Keratinocyte (primary cell): ENCODE measurements around the gene ZCWPW1. TPM values are rescaled to one million over a fixed set of nuclear protein-coding genes. Genes with fewer than 3 reads are reported as not detected.

ENCODE experiments used
- DNase-seq: peaks from one replicate; pipeline ENCODE4 v3.0.0-alpha.2; 2011; ENCODE audit warnings: low read depth, missing footprints, low spot score
- FAIRE-seq: peaks from 2 replicates; lab custom pipeline; 2011; peaks lifted over from hg19 to GRCh38; lab: Jason Lieb, UNC
- H2AFZ ChIP-seq: 2 replicates; pipeline ENCODE4 v1.6.0; 2012; ENCODE audit warnings: low read length, control low read depth, inconsistent platforms; ENCODE audit not compliant: control insufficient read depth
- H3K27ac ChIP-seq: 2 replicates; pipeline ENCODE4 v1.5.1; 2011; ENCODE audit warnings: low read length; ENCODE audit not compliant: control insufficient read depth, insufficient read depth
- H3K27me3 ChIP-seq: 3 replicates; pipeline ENCODE4 v1.6.0; 2011; ENCODE audit warnings: low read length; ENCODE audit not compliant: control insufficient read depth, insufficient read depth; ENCODE audit errors: extremely low read depth
- H3K36me3 ChIP-seq, 2 experiments: 2 replicates in 1 of 2; 3 replicates in 1 of 2; pipeline ENCODE4 v1.5.1; 2011; ENCODE audit warnings: low read length in 2 of 2, mild to moderate bottlenecking in 1 of 2; ENCODE audit not compliant: control insufficient read depth in 2 of 2, insufficient read depth in 2 of 2; ENCODE audit errors: extremely low read depth in 1 of 2
- H3K4me1 ChIP-seq: 3 replicates; pipeline ENCODE4 v1.5.1; 2011; ENCODE audit warnings: low read length; ENCODE audit not compliant: control insufficient read depth, insufficient read depth; ENCODE audit errors: extremely low read depth
- H3K4me2 ChIP-seq: 3 replicates; pipeline ENCODE4 v1.6.0; 2011; ENCODE audit warnings: low read depth, low read length; ENCODE audit not compliant: control insufficient read depth, insufficient read depth; ENCODE audit errors: extremely low read depth
- H3K4me3 ChIP-seq, 3 experiments: fragments of 200-600 bp in 1 of 3; sonication (generic) in 1 of 3; 2 replicates in 2 of 3; 3 replicates in 1 of 3; pipeline ENCODE4 v1.5.1; 2011 to 2016; ENCODE audit warnings: low read length in 3 of 3, mild to moderate bottlenecking in 3 of 3, control low read depth in 2 of 3, inconsistent platforms in 1 of 3, low read depth in 1 of 3, mixed read lengths in 1 of 3, mixed run types in 1 of 3, moderate library complexity in 1 of 3; ENCODE audit not compliant: control insufficient read depth in 2 of 3, insufficient read depth in 2 of 3; ENCODE audit errors: extremely low read depth in 1 of 3
- H3K79me2 ChIP-seq: 2 replicates; pipeline ENCODE4 v1.6.0; 2012; ENCODE audit warnings: low read length; ENCODE audit not compliant: control insufficient read depth, insufficient read depth
- H3K9ac ChIP-seq: 3 replicates; pipeline ENCODE4 v1.6.0; 2011; ENCODE audit warnings: low read length; ENCODE audit not compliant: control insufficient read depth, insufficient read depth; ENCODE audit errors: extremely low read depth
- H3K9me1 ChIP-seq: 3 replicates; pipeline ENCODE4 v1.6.0; 2011; ENCODE audit warnings: low read length; ENCODE audit not compliant: control insufficient read depth, insufficient read depth; ENCODE audit errors: extremely low read depth
- H3K9me3 ChIP-seq: 2 replicates; pipeline ENCODE4 v1.5.1; 2012; ENCODE audit warnings: low read depth, low read length; ENCODE audit not compliant: control insufficient read depth
- H4K20me1 ChIP-seq: 3 replicates; pipeline ENCODE4 v1.6.0; 2011; ENCODE audit warnings: low read length; ENCODE audit not compliant: control insufficient read depth, insufficient read depth; ENCODE audit errors: extremely low read depth
- EZH2 ChIP-seq: IDR thresholded peaks from one replicate; pipeline ENCODE4 v1.6.1; 2012; ENCODE audit warnings: inconsistent platforms, mild to moderate bottlenecking, low read length, moderate library complexity
- dilution Hi-C: fragments of 300-500 bp; cut with MboI; formaldehyde crosslinking; loops from one replicate; pipeline ENCODE4 v1.7.0; 2020; ENCODE audit warnings: low sequenced_read_pairs; ENCODE audit not compliant: extremely low pct_ligation_motif_present
- polyA plus RNA-seq, 5 experiments: library from polyadenylated mRNA; depleted of rRNA in 3 of 5; stranded (reverse) in 3 of 5; stranded (forward) in 1 of 5; unstranded in 1 of 5; fragments of >200 nt; gene quantifications; 1 replicate in 1 of 5; 2 replicates in 3 of 5; 3 replicates in 1 of 5; pipeline versions ENCODE4 v1.2.1 to v1.2.3, GENCODE V29; 2011 to 2012; ENCODE audit warnings: missing spikeins in 2 of 5, low read depth in 1 of 5, low replicate concordance in 1 of 5
- TF ChIP-seq, protein P1 (sequence below), 3 experiments: IDR thresholded peaks in 1 of 3; conservative IDR thresholded peaks in 1 of 3; optimal IDR thresholded peaks in 1 of 3; 2 replicates in 2 of 3; 3 replicates in 1 of 3; pipeline versions ENCODE3 to v1.5.1; 2011; ENCODE audit warnings: low read length in 3 of 3, mild to moderate bottlenecking in 3 of 3, moderate library complexity in 2 of 3, control low read depth in 1 of 3, inconsistent platforms in 1 of 3; ENCODE audit not compliant: insufficient read depth in 2 of 3; ENCODE audit errors: extremely low read depth in 1 of 3

The ZCWPW1 gene
- polyA plus RNA-seq, 1 donor (not counting 4 experiments of a cell fraction or from before 2014, with no cell fraction given): 1.4 TPM

DNA sequence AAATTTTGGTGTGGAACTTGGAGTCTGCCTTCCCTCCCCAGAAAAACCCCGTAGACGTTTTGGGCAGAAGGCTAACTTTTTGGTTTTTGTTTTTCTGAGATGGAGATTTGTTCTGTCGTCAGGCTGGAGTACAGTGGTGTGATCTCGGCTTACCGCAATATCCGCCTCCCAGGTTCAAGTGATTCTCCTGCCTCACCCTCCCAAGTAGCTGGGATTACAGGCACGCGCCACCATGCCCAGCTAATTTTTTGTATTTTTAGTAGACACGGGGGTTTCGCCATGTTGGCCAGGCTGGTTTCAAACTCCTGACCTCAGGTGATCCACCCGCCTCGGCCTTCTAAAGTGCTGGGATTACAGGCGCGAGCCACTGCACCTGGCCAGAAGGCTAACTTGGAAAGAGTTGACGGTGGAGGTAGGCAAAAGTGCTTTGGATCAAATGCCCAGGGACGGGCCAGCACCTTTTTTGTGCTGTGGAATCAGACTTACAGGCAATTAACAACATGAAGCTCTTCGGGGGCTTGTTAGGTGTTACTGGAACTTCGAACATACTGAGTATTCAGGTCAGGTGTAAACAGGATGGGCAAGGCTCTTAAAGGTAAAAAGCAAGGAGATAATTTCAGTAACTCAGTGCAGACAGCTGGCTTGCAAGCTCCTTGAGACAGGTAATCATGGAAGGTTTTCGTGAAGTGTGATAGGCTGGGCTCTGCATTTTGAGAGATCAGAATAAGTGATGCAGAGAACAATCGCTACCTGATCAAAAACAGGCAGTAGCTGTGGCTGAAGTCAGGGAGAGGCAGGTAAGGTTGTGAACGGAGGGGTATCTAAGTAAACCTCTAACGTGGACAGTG lies 6.0 kb upstream of the ZCWPW1 start:
- H3K36me3 ChIP-seq: peaks cover 9 to 40% of the 10 kb centered on the region in 2 experiments
- H3K9me1 ChIP-seq: peaks cover 3% of the 10 kb centered on the region
- DNase-seq (no peak), FAIRE-seq (no peak)
- peaks cover 4% of the 10 kb centered on the region for H4K20me1 ChIP-seq
- no peak overlapping the region for H3K27ac ChIP-seq
- no peak for TF ChIP-seq EZH2
- TF ChIP-seq, protein P1, sequence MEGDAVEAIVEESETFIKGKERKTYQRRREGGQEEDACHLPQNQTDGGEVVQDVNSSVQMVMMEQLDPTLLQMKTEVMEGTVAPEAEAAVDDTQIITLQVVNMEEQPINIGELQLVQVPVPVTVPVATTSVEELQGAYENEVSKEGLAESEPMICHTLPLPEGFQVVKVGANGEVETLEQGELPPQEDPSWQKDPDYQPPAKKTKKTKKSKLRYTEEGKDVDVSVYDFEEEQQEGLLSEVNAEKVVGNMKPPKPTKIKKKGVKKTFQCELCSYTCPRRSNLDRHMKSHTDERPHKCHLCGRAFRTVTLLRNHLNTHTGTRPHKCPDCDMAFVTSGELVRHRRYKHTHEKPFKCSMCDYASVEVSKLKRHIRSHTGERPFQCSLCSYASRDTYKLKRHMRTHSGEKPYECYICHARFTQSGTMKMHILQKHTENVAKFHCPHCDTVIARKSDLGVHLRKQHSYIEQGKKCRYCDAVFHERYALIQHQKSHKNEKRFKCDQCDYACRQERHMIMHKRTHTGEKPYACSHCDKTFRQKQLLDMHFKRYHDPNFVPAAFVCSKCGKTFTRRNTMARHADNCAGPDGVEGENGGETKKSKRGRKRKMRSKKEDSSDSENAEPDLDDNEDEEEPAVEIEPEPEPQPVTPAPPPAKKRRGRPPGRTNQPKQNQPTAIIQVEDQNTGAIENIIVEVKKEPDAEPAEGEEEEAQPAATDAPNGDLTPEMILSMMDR (optimal IDR thresholded peaks at IDR 0.05 in 1 of 3, IDR thresholded peaks at IDR 0.05 in 1 of 3, conservative IDR thresholded peaks at IDR 0.05 in 1 of 3; ENCODE audit: extremely low read depth in 1 of 3, insufficient read depth in 2 of 3, low read length in 3 of 3): no peak
- peaks cover 53% of the 10 kb centered on the region for H3K79me2 ChIP-seq
- peak overlapping the region; percentile 82 for H3K4me2 ChIP-seq
- no peak overlapping the region for H2AFZ ChIP-seq
- H3K9me3 ChIP-seq: no peaks in the 10 kb centered on the region
- peak overlapping the region; percentile 76 to 77 (median 77) for H3K4me3 ChIP-seq
- peak overlapping the region; percentile 89 for H3K9ac ChIP-seq
- no peaks in the 10 kb centered on the region for H3K27me3 ChIP-seq
- H3K4me1 ChIP-seq: peaks cover 26% of the 10 kb centered on the region
- dilution Hi-C loops: no loop called here

DNA sequence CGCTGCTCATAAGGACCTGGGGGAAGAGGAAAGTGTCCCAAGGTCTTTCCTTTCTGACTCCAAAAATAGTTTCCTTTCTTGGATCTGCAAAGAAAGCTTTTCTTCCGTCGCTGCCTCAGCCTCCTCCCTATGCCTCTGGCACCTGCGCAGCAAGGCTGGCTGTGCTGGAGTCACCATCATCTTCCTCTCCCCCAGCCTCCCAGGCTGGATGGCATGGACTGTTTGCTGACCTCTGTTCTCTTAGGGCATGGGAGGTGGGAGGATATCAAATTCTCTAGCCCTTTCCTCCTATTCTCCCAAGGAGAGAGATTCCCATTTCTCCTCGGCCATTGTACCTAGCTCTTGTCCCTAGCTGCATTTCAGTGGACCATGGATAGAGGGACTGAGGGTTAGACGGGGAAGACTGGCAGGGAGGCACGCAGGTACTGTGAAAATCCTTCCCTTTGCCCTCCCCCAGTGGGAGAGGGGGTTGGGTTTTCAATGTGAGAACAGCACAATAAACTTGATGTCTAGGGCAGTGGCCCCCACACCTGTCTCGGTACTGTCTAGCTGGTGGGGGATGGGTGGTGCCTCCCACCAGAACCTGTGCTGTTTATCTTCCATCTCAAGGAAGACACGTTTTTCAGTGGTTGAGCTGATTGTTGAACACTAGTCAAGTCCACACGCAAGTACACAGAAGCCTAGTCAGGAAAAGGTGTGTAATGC lies 5.2 kb upstream of the ZCWPW1 start:
- dilution Hi-C loops: no loop called here
- no peak for FAIRE-seq

More for the DNA sequence above, 5.2 kb upstream of the ZCWPW1 start:
- peaks cover 53% of the 10 kb centered on the region for H3K79me2 ChIP-seq
- no peak overlapping the region for H3K4me2 ChIP-seq
- H3K9me1 ChIP-seq: peaks cover 3% of the 10 kb centered on the region
- H2AFZ ChIP-seq: no peak overlapping the region
- peaks cover 9 to 40% of the 10 kb centered on the region in 2 experiments for H3K36me3 ChIP-seq
- no peak overlapping the region for H3K27ac ChIP-seq
- no peak for DNase-seq
- peaks cover 26% of the 10 kb centered on the region for H3K4me1 ChIP-seq
- peaks cover 4% of the 10 kb centered on the region for H4K20me1 ChIP-seq
- TF ChIP-seq EZH2: no peak
- H3K4me3 ChIP-seq: no peak overlapping the region
- H3K27me3 ChIP-seq: no peaks in the 10 kb centered on the region
- H3K9me3 ChIP-seq: no peaks in the 10 kb centered on the region
- H3K9ac ChIP-seq: no peak overlapping the region
